Neural cell (in vitro differentiated cells): ENCODE measurements around the gene ITGB2. TPM values are rescaled to one million over a fixed set of nuclear protein-coding genes. Genes with fewer than 3 reads are reported as not detected.

Source experiments
- H2AFZ ChIP-seq: fragments of 200-600, 300-800 bp; sonication (generic), shearing (Covaris generic); 2 replicates; pipeline ENCODE4 v1.6.0; 2014; ENCODE audit warnings: low read depth, mild to moderate bottlenecking, antibody characterized with exemption, low read length, moderate library complexity
- H3F3A ChIP-seq: fragments of 200-600 bp; shearing (Covaris generic); 2 replicates; pipeline ENCODE4 v1.6.1; 2016; ENCODE audit warnings: mild to moderate bottlenecking, moderate library complexity, mixed read lengths, antibody characterized with exemption, low read length; ENCODE audit not compliant: insufficient read depth, poor library complexity, severe bottlenecking
- H3K27ac ChIP-seq: fragments of 200-600, 300-800 bp; sonication (generic), shearing (Covaris generic); 2 replicates; pipeline ENCODE4 v1.5.1; 2014; ENCODE audit warnings: mild to moderate bottlenecking, low read length, moderate library complexity
- H3K27me3 ChIP-seq: fragments of 300-800, 200-600 bp; sonication (generic), shearing (Covaris generic); 2 replicates; pipeline ENCODE4 v1.6.0; 2014; ENCODE audit warnings: mild to moderate bottlenecking, low read depth, low read length, moderate library complexity; ENCODE audit not compliant: insufficient read depth
- H3K36me3 ChIP-seq: fragments of 300-800, 200-600 bp; sonication (generic), shearing (Covaris generic); 2 replicates; pipeline ENCODE4 v1.5.1; 2014; ENCODE audit warnings: mild to moderate bottlenecking, antibody characterized with exemption, low read length, moderate library complexity; ENCODE audit not compliant: insufficient read depth
- H3K4me2 ChIP-seq: fragments of 300-800, 200-600 bp; sonication (generic), shearing (Covaris generic); 2 replicates; pipeline ENCODE4 v1.6.0; 2014; ENCODE audit warnings: mild to moderate bottlenecking, low read length
- H3K4me3 ChIP-seq: fragments of 300-800, 200-600 bp; sonication (generic), shearing (Covaris generic); 2 replicates; pipeline ENCODE4 v1.5.1; 2014; ENCODE audit warnings: mild to moderate bottlenecking, low read length, moderate library complexity
- H3K79me2 ChIP-seq: fragments of 200-600 bp; shearing (Covaris generic); replicated peaks from 2 replicates; pipeline ENCODE4 v1.6.0; 2014; ENCODE audit warnings: mild to moderate bottlenecking, low read length, moderate library complexity; ENCODE audit not compliant: insufficient read depth
- H3K9ac ChIP-seq: fragments of 300-800, 200-600 bp; sonication (generic), shearing (Covaris generic); 2 replicates; pipeline ENCODE4 v1.6.1; 2016; ENCODE audit warnings: mild to moderate bottlenecking, low read length, mixed read lengths
- H3K9me2 ChIP-seq: fragments of 200-600 bp; shearing (Covaris generic); 2 replicates; pipeline ENCODE4 v1.6.1; 2016; ENCODE audit warnings: mild to moderate bottlenecking, low read length, mixed read lengths; ENCODE audit not compliant: insufficient read depth
- H3K9me3 ChIP-seq: fragments of 200-600, 300-800 bp; sonication (generic), shearing (Covaris generic); 2 replicates; pipeline ENCODE4 v1.6.1; 2016; ENCODE audit warnings: mild to moderate bottlenecking, mixed run types, low read length, moderate library complexity, mixed read lengths
- H4K20me1 ChIP-seq: fragments of 200-600 bp; shearing (Covaris generic); 2 replicates; pipeline ENCODE4 v1.6.1; 2016; ENCODE audit warnings: mild to moderate bottlenecking, mixed run types; ENCODE audit not compliant: insufficient read depth
- CTCF ChIP-seq: fragments of 450-650 bp; IDR thresholded peaks from 2 replicates; pipeline ENCODE4 v1.5.1; 2014; ENCODE audit warnings: antibody characterized with exemption, mild to moderate bottlenecking, moderate library complexity; ENCODE audit not compliant: poor library complexity, severe bottlenecking
- EP300 ChIP-seq: fragments of 450-650 bp; conservative IDR thresholded peaks from 2 replicates; pipeline ENCODE4 v1.6.1; 2014; ENCODE audit warnings: antibody characterized with exemption, mild to moderate bottlenecking, moderate library complexity; ENCODE audit not compliant: poor library complexity, severe bottlenecking
- EZH2 ChIP-seq: fragments of 200-600, 300-800 bp; shearing (Covaris generic), sonication (generic); IDR thresholded peaks from 2 replicates; pipeline ENCODE4 v1.6.1; 2014; ENCODE audit warnings: antibody characterized with exemption, low read length, borderline replicate concordance, mild to moderate bottlenecking; ENCODE audit not compliant: insufficient read depth, poor library complexity, severe bottlenecking
- MXI1 ChIP-seq: fragments of 450-650 bp; conservative IDR thresholded peaks from 2 replicates; pipeline ENCODE4 v1.6.1; 2014; ENCODE audit warnings: antibody characterized with exemption, mild to moderate bottlenecking; ENCODE audit not compliant: poor library complexity, severe bottlenecking
- POLR2AphosphoS5 ChIP-seq: IDR thresholded peaks from 2 replicates; pipeline ENCODE4 v1.6.1; 2012
- RAD21 ChIP-seq: fragments of 450-650 bp; conservative IDR thresholded peaks from 2 replicates; pipeline ENCODE4 v1.6.1; 2014; ENCODE audit warnings: antibody characterized with exemption, mild to moderate bottlenecking, moderate library complexity
- REST ChIP-seq: IDR thresholded peaks from 2 replicates; pipeline ENCODE4 v1.6.1; 2012; ENCODE audit warnings: borderline replicate concordance
- SMC3 ChIP-seq: fragments of 450-650 bp; conservative IDR thresholded peaks from 2 replicates; pipeline ENCODE4 v1.6.1; 2014; ENCODE audit warnings: antibody characterized with exemption, mild to moderate bottlenecking, moderate library complexity; ENCODE audit not compliant: poor library complexity
- TAF1 ChIP-seq: IDR thresholded peaks from 2 replicates; pipeline ENCODE4 v1.6.1; 2012; ENCODE audit warnings: low read depth
- polyA plus RNA-seq: library from polyadenylated mRNA; depleted of rRNA; stranded (reverse); fragments of >200 nt; gene quantifications from 2 replicates; pipeline ENCODE4 v1.2.3, GENCODE V29; 2014

Gene ITGB2
- polyA plus RNA-seq, 1 donor from 2014 or later: not detected

- H3K27me3 ChIP-seq: peaks cover 93% of the 10 kb centered on the region
- no peak overlapping the region for H3K9ac ChIP-seq
- H3F3A ChIP-seq: no peaks in the 10 kb centered on the region
- no peak overlapping the region for H2AFZ ChIP-seq
- no peaks in the 10 kb centered on the region for H3K9me2 ChIP-seq
- H4K20me1 ChIP-seq: no peaks in the 10 kb centered on the region
- no peaks in the 10 kb centered on the region for H3K79me2 ChIP-seq
- no peak overlapping the region for H3K4me2 ChIP-seq
- no peak overlapping the region for H3K4me3 ChIP-seq
- no peaks in the 10 kb centered on the region for H3K36me3 ChIP-seq
- TF ChIP-seq EZH2: no peak
- TF ChIP-seq POLR2AphosphoS5: no peak
- no peak for TF ChIP-seq EP300
- TF ChIP-seq TAF1: no peak
- TF ChIP-seq RAD21: no peak
- no peak for TF ChIP-seq CTCF
- TF ChIP-seq MXI1: no peak
- no peak for TF ChIP-seq SMC3
- no peak for TF ChIP-seq REST
- H3K9me3 ChIP-seq: peaks cover 5% of the 10 kb centered on the region
- H3K27ac ChIP-seq: no peak overlapping the region
Measured at GRCh38 chr21:44924606-44925377, 4.1 kb upstream of the ITGB2 start.

GRCh38 chr21:44923480-44924084 is 2.9 kb upstream of the ITGB2 start:
- Histone ChIP-seq H3K9me2 (no peaks in the 10 kb centered on the region), H3K27me3 (peaks cover 93% of the 10 kb centered on the region), H3K4me2 (no peak overlapping the region), H3K27ac (no peak overlapping the region), H3K9ac (no peak overlapping the region), H4K20me1 (no peaks in the 10 kb centered on the region), H3F3A (no peaks in the 10 kb centered on the region), H3K36me3 (no peaks in the 10 kb centered on the region), H2AFZ (no peak overlapping the region), H3K4me3 (no peak overlapping the region), H3K79me2 (no peaks in the 10 kb centered on the region), H3K9me3 (peaks cover 5% of the 10 kb centered on the region)
- TF ChIP-seq POLR2AphosphoS5 (no peak), MXI1 (no peak), EZH2 (no peak), REST (no peak), TAF1 (no peak), RAD21 (no peak), SMC3 (no peak), EP300 (no peak), CTCF (no peak)
